Endothelial cell of umbilical vein (primary cell): ENCODE measurements around the gene CDCA5.

Experiments used
- EZH2 ChIP-seq: IDR thresholded peaks from 2 replicates; pipeline ENCODE4 v1.6.1; 2012; ENCODE audit warnings: borderline replicate concordance, low read depth, mild to moderate bottlenecking, moderate library complexity, low read length, inconsistent platforms; ENCODE audit not compliant: severe bottlenecking
- JUN ChIP-seq: IDR thresholded peaks from 2 replicates; pipeline ENCODE4 v1.6.1; 2011; ENCODE audit warnings: borderline replicate concordance, low read depth; ENCODE audit not compliant: insufficient read length, insufficient read depth
- POLR2AphosphoS5 ChIP-seq: IDR thresholded peaks from 2 replicates; pipeline ENCODE4 v1.6.1; 2012; ENCODE audit warnings: low read depth, mild to moderate bottlenecking, control low read depth, low read length, moderate library complexity; ENCODE audit not compliant: insufficient read depth
- TF ChIP-seq, protein P1 (sequence below), 2 donors: IDR thresholded peaks; 1 replicate in 1 of 2; 2 replicates in 1 of 2; pipeline ENCODE4 v1.5.1; 2011; ENCODE audit warnings: low read length in 2 of 2, mild to moderate bottlenecking in 2 of 2, moderate library complexity in 2 of 2, control low read depth in 1 of 2, inconsistent platforms in 1 of 2, low read depth in 1 of 2; ENCODE audit not compliant: insufficient read depth in 1 of 2; ENCODE audit errors: extremely low read depth in 1 of 2

DNA sequence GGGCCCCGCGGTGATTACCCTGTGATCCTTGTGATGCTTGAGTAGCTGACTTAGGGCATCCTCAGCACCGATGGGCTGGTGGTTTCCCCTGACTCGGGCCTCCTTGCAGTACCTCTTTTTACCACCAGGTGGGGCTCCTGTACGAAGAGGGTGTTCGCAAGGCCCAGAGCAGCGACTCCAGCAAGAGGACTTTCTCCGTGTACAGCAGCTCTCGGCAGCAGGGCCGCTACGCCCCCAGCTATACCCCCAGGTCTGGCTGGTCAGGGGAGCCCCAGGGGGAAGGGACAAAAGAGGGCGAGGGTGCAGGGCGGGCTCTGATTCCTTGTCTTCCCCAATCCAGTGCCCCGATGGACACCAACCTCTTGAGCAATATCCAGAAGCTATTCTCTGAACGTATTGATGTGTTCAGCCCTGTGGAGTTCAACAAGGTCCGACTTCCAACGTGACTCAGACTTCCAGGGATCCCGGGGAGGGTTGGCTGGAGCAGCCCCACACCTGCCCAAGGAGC is 26.6 kb upstream of the CDCA5 start:
- TF ChIP-seq, protein P1, sequence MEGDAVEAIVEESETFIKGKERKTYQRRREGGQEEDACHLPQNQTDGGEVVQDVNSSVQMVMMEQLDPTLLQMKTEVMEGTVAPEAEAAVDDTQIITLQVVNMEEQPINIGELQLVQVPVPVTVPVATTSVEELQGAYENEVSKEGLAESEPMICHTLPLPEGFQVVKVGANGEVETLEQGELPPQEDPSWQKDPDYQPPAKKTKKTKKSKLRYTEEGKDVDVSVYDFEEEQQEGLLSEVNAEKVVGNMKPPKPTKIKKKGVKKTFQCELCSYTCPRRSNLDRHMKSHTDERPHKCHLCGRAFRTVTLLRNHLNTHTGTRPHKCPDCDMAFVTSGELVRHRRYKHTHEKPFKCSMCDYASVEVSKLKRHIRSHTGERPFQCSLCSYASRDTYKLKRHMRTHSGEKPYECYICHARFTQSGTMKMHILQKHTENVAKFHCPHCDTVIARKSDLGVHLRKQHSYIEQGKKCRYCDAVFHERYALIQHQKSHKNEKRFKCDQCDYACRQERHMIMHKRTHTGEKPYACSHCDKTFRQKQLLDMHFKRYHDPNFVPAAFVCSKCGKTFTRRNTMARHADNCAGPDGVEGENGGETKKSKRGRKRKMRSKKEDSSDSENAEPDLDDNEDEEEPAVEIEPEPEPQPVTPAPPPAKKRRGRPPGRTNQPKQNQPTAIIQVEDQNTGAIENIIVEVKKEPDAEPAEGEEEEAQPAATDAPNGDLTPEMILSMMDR (IDR thresholded peaks at IDR 0.05; ENCODE audit: extremely low read depth in 1 of 2, insufficient read depth in 1 of 2, low read depth in 1 of 2, low read length in 2 of 2), result peak; percentile 94 to 96
- TF ChIP-seq POLR2AphosphoS5 (peak; percentile 44), EZH2 (no peak), JUN (no peak)
